Sigmoid colon (tissue), 7 donors: ENCODE data around the gene ARRB1. TPM values are rescaled to one million over a fixed set of nuclear protein-coding genes. Genes with fewer than 3 reads are reported as not detected.
A peak's percentile ranks its signal among the peaks of the same experiment; 100 is the strongest.

Experiments used
- DNase-seq: peaks from one replicate; pipeline ENCODE4 v3.0.0-alpha.2; 2019
- H3K27ac ChIP-seq, 4 donors: fragments of 200-600 bp; sonication (generic); one replicate each; pipeline ENCODE4 v1.5.1; 2016 to 2019; ENCODE audit warnings: mild to moderate bottlenecking in 1 of 4
- H3K27me3 ChIP-seq, 3 donors: fragments of 200-600 bp; sonication (generic); one replicate each; pipeline ENCODE4 v1.5.1; 2019; ENCODE audit warnings: mild to moderate bottlenecking in 1 of 3
- H3K36me3 ChIP-seq, 4 donors: fragments of 200-600 bp; sonication (generic); one replicate each; pipeline ENCODE4 v1.5.1; 2016 to 2019
- H3K4me1 ChIP-seq, 4 donors: fragments of 200-600 bp; sonication (generic); one replicate each; pipeline ENCODE4 v1.5.1; 2017 to 2019
- H3K4me3 ChIP-seq, 4 donors: fragments of 200-600 bp; sonication (generic); one replicate each; pipeline ENCODE4 v1.5.1; 2017 to 2019; ENCODE audit warnings: mild to moderate bottlenecking in 2 of 4, moderate library complexity in 1 of 4
- H3K9me3 ChIP-seq, 4 donors: fragments of 200-600 bp in 3 of 4; sonication (generic) in 3 of 4; one replicate each; pipeline versions ENCODE4 v1.5.1 to v1.6.1; 2013 to 2019
- EP300 ChIP-seq, 4 donors: sonication (generic); formaldehyde crosslinking; IDR thresholded peaks; one replicate each; pipeline ENCODE4 v1.6.1; 2017; ENCODE audit warnings: antibody characterized with exemption in 4 of 4
- POLR2A ChIP-seq, 2 donors: fragments of 450-650 bp; IDR thresholded peaks; one replicate each; pipeline ENCODE4 v1.6.1; 2016; ENCODE audit warnings: antibody characterized with exemption in 2 of 2, mild to moderate bottlenecking in 2 of 2, moderate library complexity in 2 of 2
- POLR2AphosphoS5 ChIP-seq, 4 donors: sonication (generic); formaldehyde crosslinking; IDR thresholded peaks; one replicate each; pipeline ENCODE4 v1.6.1; 2017; ENCODE audit warnings: antibody characterized with exemption in 4 of 4
- WGBS, 2 donors: extraction: QIAGEN DNeasy Blood & Tissue Kit; methylation state at CpG; one replicate each; pipeline ENCODE4 v1.1.7; 2013; 5-methylcytosine and 5-hydroxymethylcytosine counted together
- intact Hi-C: fragments of 100-400 bp; cut with DNase I; formaldehyde crosslinking; loops from one replicate; pipeline ENCODE4 v1.15.1; 2023
- polyA plus RNA-seq, 3 donors: library from polyadenylated mRNA; stranded (reverse); fragments of 200-250 nt; gene quantifications; one replicate each; pipeline ENCODE4 v1.2.3, GENCODE V29; 2013
- total RNA-seq, 4 donors: library from RNA; depleted of rRNA; stranded (reverse); fragments of >200 nt; gene quantifications; one replicate each; pipeline ENCODE4 v1.1.0, GENCODE V29; 2016
- TF ChIP-seq, protein P1 (sequence below), 4 experiments: fragments of 450-650 bp in 3 of 4; fragments of 200-600 bp in 1 of 4; IDR thresholded peaks; one replicate each; pipeline ENCODE4 v1.5.1; 2016 to 2019; ENCODE audit warnings: antibody characterized with exemption in 4 of 4, mild to moderate bottlenecking in 3 of 4, moderate library complexity in 2 of 4
- donor health status: healthy with polysubstance abuse.
- donor health status: Bipolar disorder and iron deficiency.
- donor health status: healthy.

Gene ARRB1
- total RNA-seq (10 to 100 TPM; 38.5 to 96.7 (median 55.2) TPM), polyA plus RNA-seq (10 to 100 TPM; 24.0 to 45.6 (median 32.4) TPM)

- H3K27ac ChIP-seq = peak within 1 kb of the TSS; percentile 97 to 98 (median 97)
These were observed at the start of gene ARRB1 for GRCh38 chr11:75351541-75351790. Gene ARRB1, minus strand, starts transcription at chr11:75351661. Its CDS starts 54 bp downstream, at chr11:75351607.

DNA sequence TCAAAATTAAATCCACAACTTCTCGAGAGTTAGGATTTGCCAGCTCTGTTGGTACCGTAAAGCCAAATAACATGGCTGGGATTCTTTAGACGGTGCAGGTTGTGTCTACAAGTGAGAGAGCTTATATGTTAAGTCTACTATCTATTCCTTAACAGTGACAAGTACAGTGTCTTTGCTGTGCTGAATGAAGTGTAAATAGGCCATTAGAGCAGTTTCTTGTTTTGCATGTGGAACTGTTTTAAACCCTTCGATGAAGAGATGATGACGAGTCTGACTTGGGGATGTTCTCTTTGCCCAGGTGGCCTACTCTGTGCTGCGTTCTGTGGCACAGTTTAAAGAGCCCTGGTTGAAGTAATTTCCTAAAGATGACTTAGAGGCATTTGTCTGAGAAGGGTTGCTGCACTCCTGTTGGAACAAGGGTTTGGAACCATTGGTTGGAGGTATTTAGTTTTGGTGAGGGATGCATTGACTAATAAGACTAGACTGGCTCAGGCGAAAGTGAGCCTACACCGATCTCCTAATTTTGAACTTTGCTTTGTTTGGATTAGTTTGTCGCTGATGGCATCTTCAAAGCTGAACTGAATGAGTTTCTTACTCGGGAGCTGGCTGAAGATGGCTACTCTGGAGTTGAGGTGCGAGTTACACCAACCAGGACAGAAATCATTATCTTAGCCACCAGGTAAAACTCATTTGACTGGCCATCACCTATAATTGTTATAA is 48.8 kb upstream of the ARRB1 start:
- peaks cover 0 to 46% (median 36%) of the 10 kb centered on the region in 4 donors for H3K36me3 ChIP-seq
- DNase-seq = no peak
- H3K4me1 ChIP-seq = peaks cover 0 to 31% (median 23%) of the 10 kb centered on the region in 4 donors
- peak overlapping the region; percentile 86 to 91 (median 90) for H3K27ac ChIP-seq
- peak overlapping the region; percentile 51 to 72 (median 66) for H3K4me3 ChIP-seq
- WGBS, 2 donors = 2 to 10% methylated on average over 11 of the region's 11 CpGs
- no peaks in the 10 kb centered on the region for H3K27me3 ChIP-seq
- intact Hi-C loops = no loop called here
- no peaks in the 10 kb centered on the region for H3K9me3 ChIP-seq
- TF ChIP-seq POLR2AphosphoS5 (IDR thresholded peaks at IDR 0.05) = no peak
- TF ChIP-seq EP300 (IDR thresholded peaks at IDR 0.05) = no peak
- TF ChIP-seq, protein P1, sequence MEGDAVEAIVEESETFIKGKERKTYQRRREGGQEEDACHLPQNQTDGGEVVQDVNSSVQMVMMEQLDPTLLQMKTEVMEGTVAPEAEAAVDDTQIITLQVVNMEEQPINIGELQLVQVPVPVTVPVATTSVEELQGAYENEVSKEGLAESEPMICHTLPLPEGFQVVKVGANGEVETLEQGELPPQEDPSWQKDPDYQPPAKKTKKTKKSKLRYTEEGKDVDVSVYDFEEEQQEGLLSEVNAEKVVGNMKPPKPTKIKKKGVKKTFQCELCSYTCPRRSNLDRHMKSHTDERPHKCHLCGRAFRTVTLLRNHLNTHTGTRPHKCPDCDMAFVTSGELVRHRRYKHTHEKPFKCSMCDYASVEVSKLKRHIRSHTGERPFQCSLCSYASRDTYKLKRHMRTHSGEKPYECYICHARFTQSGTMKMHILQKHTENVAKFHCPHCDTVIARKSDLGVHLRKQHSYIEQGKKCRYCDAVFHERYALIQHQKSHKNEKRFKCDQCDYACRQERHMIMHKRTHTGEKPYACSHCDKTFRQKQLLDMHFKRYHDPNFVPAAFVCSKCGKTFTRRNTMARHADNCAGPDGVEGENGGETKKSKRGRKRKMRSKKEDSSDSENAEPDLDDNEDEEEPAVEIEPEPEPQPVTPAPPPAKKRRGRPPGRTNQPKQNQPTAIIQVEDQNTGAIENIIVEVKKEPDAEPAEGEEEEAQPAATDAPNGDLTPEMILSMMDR (IDR thresholded peaks at IDR 0.05) = no peak
- TF ChIP-seq POLR2A (IDR thresholded peaks at IDR 0.05) = no peak

More at GRCh38 chr11:75351541-75351790, at the start of gene ARRB1:
- WGBS, 2 donors = 1% methylated on average over 38 of the region's 38 CpGs
- no peaks in the 10 kb centered on the region for H3K36me3 ChIP-seq
- H3K4me3 ChIP-seq = peak within 1 kb of the TSS; percentile 86 to 97 (median 94)
- no peak for TF ChIP-seq EP300 (IDR thresholded peaks at IDR 0.05)
- TF ChIP-seq, protein P1 (IDR thresholded peaks at IDR 0.05) = no peak
- TF ChIP-seq POLR2AphosphoS5 (IDR thresholded peaks at IDR 0.05) = peak in 1 of 4 donors; percentile 46
- peak in 1 of 2 donors; percentile 1 for TF ChIP-seq POLR2A (IDR thresholded peaks at IDR 0.05)
- H3K27me3 ChIP-seq = no peaks in the 10 kb centered on the region
- H3K4me1 ChIP-seq = peaks cover 0 to 59% (median 56%) of the 10 kb centered on the region in 4 donors
- intact Hi-C loops = no loop called here
- no peaks in the 10 kb centered on the region for H3K9me3 ChIP-seq
- DNase-seq = peak; percentile 75

DNA sequence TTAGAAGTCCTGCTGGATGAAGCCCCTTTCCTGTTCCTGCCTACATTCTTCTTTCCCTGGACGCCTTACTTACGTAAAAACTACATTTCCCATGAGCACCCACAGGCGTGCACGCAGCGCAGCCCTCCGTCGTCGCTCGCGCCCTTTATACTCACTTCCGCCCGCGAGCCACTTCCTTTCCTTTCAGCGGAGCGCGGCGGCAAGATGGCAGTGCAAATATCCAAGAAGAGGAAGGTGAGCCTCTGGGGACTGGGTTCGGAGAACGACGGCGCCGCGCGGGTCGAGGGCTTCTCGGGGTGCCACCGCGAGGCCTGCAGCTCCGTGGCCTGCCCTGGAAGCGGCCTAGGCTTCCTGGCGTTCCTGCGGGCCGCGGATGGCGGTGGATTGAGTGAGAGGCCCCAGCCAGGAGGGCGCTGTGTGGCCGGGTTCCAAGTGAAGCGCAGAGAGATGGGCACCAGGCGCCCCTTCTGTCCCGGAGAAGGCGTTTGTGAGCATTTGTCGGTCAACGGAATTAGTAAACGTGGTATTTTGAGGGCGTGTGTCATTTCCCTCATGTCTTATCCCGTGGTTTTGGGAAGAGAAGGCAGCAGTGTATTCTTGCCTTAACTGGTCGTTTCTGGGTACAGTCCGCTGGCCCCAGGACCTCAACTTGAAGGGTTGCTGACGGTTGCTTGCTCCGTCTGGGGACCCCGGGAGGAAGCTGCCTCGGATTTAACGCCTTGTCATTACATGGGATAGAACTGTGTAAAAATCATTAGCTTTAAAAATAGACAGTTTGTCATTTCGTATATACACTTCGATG is 48.1 kb upstream of the ARRB1 start, which contains the start of gene RPS3:
Gene RPS3 (plus strand): TSS at position 175 of the 802 bp plus-strand sequence. CDS start 30 bp downstream, at position 205.
- H3K9me3 ChIP-seq = no peaks in the 10 kb centered on the region
- peaks cover 0 to 31% (median 23%) of the 10 kb centered on the region in 4 donors for H3K4me1 ChIP-seq
- peak within 1 kb of the TSS; percentile 86 to 91 (median 90) for H3K27ac ChIP-seq
- peak; percentile 95 for DNase-seq
- TF ChIP-seq, protein P1 (IDR thresholded peaks at IDR 0.05) = no peak
- TF ChIP-seq POLR2A (IDR thresholded peaks at IDR 0.05) (peak; percentile 90 to 91), EP300 (IDR thresholded peaks at IDR 0.05) (peak in 1 of 4 donors; percentile 52), POLR2AphosphoS5 (IDR thresholded peaks at IDR 0.05) (peak; percentile 98 to 99 (median 98))
- peaks cover 0 to 39% (median 28%) of the 10 kb centered on the region in 4 donors for H3K36me3 ChIP-seq
- peak within 1 kb of the TSS; percentile 51 to 72 (median 66) for H3K4me3 ChIP-seq
- 0% methylated on average over 55 of the region's 55 CpGs for WGBS, 2 donors
- no peaks in the 10 kb centered on the region for H3K27me3 ChIP-seq
- intact Hi-C loops = no loop called here

- intact Hi-C loops = no loop called here
- H3K4me3 ChIP-seq = no peak overlapping the region
- peaks cover 0 to 31% (median 23%) of the 10 kb centered on the region in 4 donors for H3K4me1 ChIP-seq
- no peak for DNase-seq
- no peaks in the 10 kb centered on the region for H3K27me3 ChIP-seq
- H3K9me3 ChIP-seq = no peaks in the 10 kb centered on the region
- H3K27ac ChIP-seq = peak overlapping the region; percentile 86 to 91 (median 90)
- no peak for TF ChIP-seq POLR2A (IDR thresholded peaks at IDR 0.05)
- TF ChIP-seq, protein P1 (IDR thresholded peaks at IDR 0.05) = no peak
- no peak for TF ChIP-seq EP300 (IDR thresholded peaks at IDR 0.05)
- no peak for TF ChIP-seq POLR2AphosphoS5 (IDR thresholded peaks at IDR 0.05)
- peaks cover 0 to 32% (median 22%) of the 10 kb centered on the region in 4 donors for H3K36me3 ChIP-seq
- 69 to 84% methylated on average over 8 of the region's 8 CpGs for WGBS, 2 donors
These were observed 47.4 kb upstream of the ARRB1 start for GRCh38 chr11:75398906-75399305.
